Osteoblast (primary cell): ENCODE data around the gene RIPOR3. TPM values are rescaled to one million over a fixed set of nuclear protein-coding genes. Genes with fewer than 3 reads are reported as not detected.

Source experiments
- DNase-seq: peaks from one replicate; pipeline ENCODE4 v3.0.0; 2011; ENCODE audit warnings: low spot score, mixed read lengths; ENCODE audit not compliant: insufficient read length; ENCODE audit errors: missing footprints
- H2AFZ ChIP-seq: 2 replicates; pipeline ENCODE4 v1.6.0; 2011; ENCODE audit warnings: mild to moderate bottlenecking, low read length
- H3K27ac ChIP-seq: 2 replicates; pipeline ENCODE4 v1.5.1; 2011; ENCODE audit warnings: mild to moderate bottlenecking, low read depth, low read length, moderate library complexity
- H3K27me3 ChIP-seq: 2 replicates; pipeline ENCODE4 v1.6.0; 2012; ENCODE audit warnings: mild to moderate bottlenecking, control low read depth, inconsistent platforms, low read length, moderate library complexity; ENCODE audit not compliant: insufficient read depth
- H3K36me3 ChIP-seq: 2 replicates; pipeline ENCODE4 v1.5.1; 2011; ENCODE audit warnings: mild to moderate bottlenecking, low read length, control low read depth, moderate library complexity; ENCODE audit not compliant: insufficient read depth
- H3K4me1 ChIP-seq: 2 replicates; pipeline ENCODE4 v1.5.1; 2011; ENCODE audit warnings: mild to moderate bottlenecking, low read length, control low read depth, moderate library complexity; ENCODE audit not compliant: insufficient read depth
- H3K4me2 ChIP-seq: 2 replicates; pipeline ENCODE4 v1.6.0; 2011; ENCODE audit warnings: mild to moderate bottlenecking, low read length; ENCODE audit not compliant: insufficient read depth
- H3K4me3 ChIP-seq: fragments of 200-600 bp; sonication (generic); 3 replicates; pipeline ENCODE4 v1.5.1; 2012; ENCODE audit warnings: mild to moderate bottlenecking, low read length, inconsistent platforms; ENCODE audit not compliant: insufficient read depth
- H3K79me2 ChIP-seq: 2 replicates; pipeline ENCODE4 v1.6.0; 2012; ENCODE audit warnings: mild to moderate bottlenecking, low read length, control low read depth, inconsistent platforms; ENCODE audit not compliant: insufficient read depth
- H3K9me3 ChIP-seq: 2 replicates; pipeline ENCODE4 v1.5.1; 2011; ENCODE audit warnings: low read depth, low read length, control low read depth
- H4K20me1 ChIP-seq: 2 replicates; pipeline ENCODE4 v1.6.0; 2012; ENCODE audit warnings: mild to moderate bottlenecking, low read length, control low read depth; ENCODE audit not compliant: insufficient read depth
- CTCF ChIP-seq: IDR thresholded peaks from 2 replicates; pipeline ENCODE4 v1.5.1; 2011; ENCODE audit warnings: mild to moderate bottlenecking, low read depth, low read length, moderate library complexity; ENCODE audit errors: extremely low read depth
- total RNA-seq: library from RNA; depleted of rRNA; stranded (reverse); fragments of >200 nt; gene quantifications from 2 replicates; pipeline ENCODE4 v1.2.3, GENCODE V29; 2012

Gene RIPOR3
- total RNA-seq, 1 donor: 1.1 TPM

GRCh38 chr20:50607850-50608749, 83.2 kb downstream of the RIPOR3 start:
- Histone ChIP-seq H3K27me3 (no peaks in the 10 kb centered on the region), H3K4me1 (peaks cover 3% of the 10 kb centered on the region), H2AFZ (no peak overlapping the region), H3K79me2 (no peaks in the 10 kb centered on the region), H3K36me3 (no peaks in the 10 kb centered on the region), H3K27ac (no peak overlapping the region), H3K4me2 (no peak overlapping the region), H3K9me3 (no peaks in the 10 kb centered on the region), H3K4me3 (no peak overlapping the region), H4K20me1 (no peaks in the 10 kb centered on the region)
- DNase-seq: peak; percentile 89
- no peak for TF ChIP-seq CTCF

GRCh38 chr20:50607436-50607835, 83.9 kb downstream of the RIPOR3 start:
- Histone ChIP-seq H3K36me3 (no peaks in the 10 kb centered on the region), H4K20me1 (no peaks in the 10 kb centered on the region), H3K79me2 (no peaks in the 10 kb centered on the region), H3K4me1 (peaks cover 3% of the 10 kb centered on the region), H3K4me3 (no peak overlapping the region), H3K27me3 (no peaks in the 10 kb centered on the region), H3K4me2 (no peak overlapping the region), H3K9me3 (no peaks in the 10 kb centered on the region), H2AFZ (no peak overlapping the region), H3K27ac (no peak overlapping the region)
- DNase-seq: peak; percentile 73
- no peak for TF ChIP-seq CTCF

GRCh38 chr20:50605136-50605535, 86.2 kb downstream of the RIPOR3 start:
- H3K4me3 ChIP-seq: no peak overlapping the region
- no peak overlapping the region for H3K27ac ChIP-seq
- no peaks in the 10 kb centered on the region for H3K27me3 ChIP-seq
- TF ChIP-seq CTCF: no peak
- no peaks in the 10 kb centered on the region for H3K9me3 ChIP-seq
- no peaks in the 10 kb centered on the region for H4K20me1 ChIP-seq
- no peak overlapping the region for H2AFZ ChIP-seq
- no peaks in the 10 kb centered on the region for H3K79me2 ChIP-seq
- H3K4me2 ChIP-seq: no peak overlapping the region
- H3K4me1 ChIP-seq: no peaks in the 10 kb centered on the region
- peak; percentile 72 for DNase-seq
- no peaks in the 10 kb centered on the region for H3K36me3 ChIP-seq

GRCh38 chr20:50604451-50604850, 86.9 kb downstream of the RIPOR3 start:
- Histone ChIP-seq H3K36me3 (no peaks in the 10 kb centered on the region), H2AFZ (no peak overlapping the region), H3K79me2 (no peaks in the 10 kb centered on the region), H3K4me2 (no peak overlapping the region), H3K4me1 (no peaks in the 10 kb centered on the region), H3K9me3 (no peaks in the 10 kb centered on the region), H3K27me3 (peaks cover 1% of the 10 kb centered on the region), H4K20me1 (no peaks in the 10 kb centered on the region), H3K27ac (no peak overlapping the region), H3K4me3 (no peak overlapping the region)
- no peak for TF ChIP-seq CTCF
- peak; percentile 58 for DNase-seq
